Urinary bladder (tissue), 4 donors: Measurements from ENCODE around the gene HSPA4. TPM values are rescaled to one million over a fixed set of nuclear protein-coding genes. Genes with fewer than 3 reads are reported as not detected.

Source experiments
- DNase-seq: peaks from one replicate; pipeline ENCODE4 v3.0.0-alpha.2; 2015; ENCODE audit errors: extremely low spot score
- H3K27ac ChIP-seq: one replicate; pipeline ENCODE4 v1.5.1; 2013; ENCODE audit warnings: low read depth, mild to moderate bottlenecking, moderate library complexity
- H3K36me3 ChIP-seq: one replicate; pipeline ENCODE4 v1.6.1; 2013; ENCODE audit warnings: mild to moderate bottlenecking, moderate library complexity; ENCODE audit not compliant: insufficient read depth
- H3K4me1 ChIP-seq: one replicate; pipeline ENCODE4 v1.6.1; 2013; ENCODE audit warnings: mild to moderate bottlenecking, moderate library complexity; ENCODE audit not compliant: insufficient read depth
- H3K4me3 ChIP-seq: one replicate; pipeline ENCODE4 v1.5.1; 2013; ENCODE audit warnings: low read depth, low read length
- WGBS: extraction: QIAGEN DNeasy Blood & Tissue Kit; methylation state at CpG from one replicate; pipeline ENCODE4 v1.1.7; 2013; 5-methylcytosine and 5-hydroxymethylcytosine counted together
- polyA plus RNA-seq: library from polyadenylated mRNA; stranded (reverse); fragments of 200-250 nt; gene quantifications from one replicate; pipeline ENCODE4 v1.2.3, GENCODE V29; 2013
- total RNA-seq: library from RNA; depleted of rRNA; stranded (reverse); fragments of >200 nt; gene quantifications from one replicate; pipeline ENCODE4 v1.2.3, GENCODE V29; 2014
- donor health status: healthy with polysubstance abuse.
- donor health status: healthy.

The HSPA4 gene
- total and polyA plus RNA-seq, 2 donors = 32.4 to 79.2 TPM

GRCh38 chr5:133114933-133115310 is 63.1 kb downstream of the HSPA4 start:
- WGBS = 100% methylated on average over 1 of the region's 1 CpG
- Histone ChIP-seq H3K4me1 (no peaks in the 10 kb centered on the region), H3K4me3 (no peak overlapping the region), H3K36me3 (no peaks in the 10 kb centered on the region), H3K27ac (no peak overlapping the region)
- no peak for DNase-seq

DNA sequence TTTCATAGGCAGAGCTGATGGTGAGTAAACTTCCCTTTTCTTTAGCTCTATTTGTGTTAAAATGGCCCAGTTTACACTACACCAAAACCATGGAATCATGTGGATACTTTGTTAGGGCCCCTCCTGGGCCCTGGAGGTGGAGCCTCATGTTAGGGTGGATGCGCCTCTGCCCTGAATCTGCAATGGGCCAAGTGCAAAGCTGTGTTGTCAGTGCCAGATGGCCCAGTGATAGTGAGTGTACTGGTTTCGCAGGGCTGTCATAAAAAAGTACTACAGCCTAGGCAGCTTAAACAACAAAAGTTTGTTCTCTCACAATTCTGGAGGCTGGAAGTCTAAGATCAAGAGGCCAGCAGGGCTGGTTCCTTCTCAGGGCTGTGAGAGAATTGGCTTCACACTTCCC is 64.8 kb downstream of the HSPA4 start:
- H3K27ac ChIP-seq = no peak overlapping the region
- no peaks in the 10 kb centered on the region for H3K36me3 ChIP-seq
- no peak for DNase-seq
- no peaks in the 10 kb centered on the region for H3K4me1 ChIP-seq
- WGBS = 74% methylated on average over 2 of the region's 2 CpGs
- no peak overlapping the region for H3K4me3 ChIP-seq

DNA sequence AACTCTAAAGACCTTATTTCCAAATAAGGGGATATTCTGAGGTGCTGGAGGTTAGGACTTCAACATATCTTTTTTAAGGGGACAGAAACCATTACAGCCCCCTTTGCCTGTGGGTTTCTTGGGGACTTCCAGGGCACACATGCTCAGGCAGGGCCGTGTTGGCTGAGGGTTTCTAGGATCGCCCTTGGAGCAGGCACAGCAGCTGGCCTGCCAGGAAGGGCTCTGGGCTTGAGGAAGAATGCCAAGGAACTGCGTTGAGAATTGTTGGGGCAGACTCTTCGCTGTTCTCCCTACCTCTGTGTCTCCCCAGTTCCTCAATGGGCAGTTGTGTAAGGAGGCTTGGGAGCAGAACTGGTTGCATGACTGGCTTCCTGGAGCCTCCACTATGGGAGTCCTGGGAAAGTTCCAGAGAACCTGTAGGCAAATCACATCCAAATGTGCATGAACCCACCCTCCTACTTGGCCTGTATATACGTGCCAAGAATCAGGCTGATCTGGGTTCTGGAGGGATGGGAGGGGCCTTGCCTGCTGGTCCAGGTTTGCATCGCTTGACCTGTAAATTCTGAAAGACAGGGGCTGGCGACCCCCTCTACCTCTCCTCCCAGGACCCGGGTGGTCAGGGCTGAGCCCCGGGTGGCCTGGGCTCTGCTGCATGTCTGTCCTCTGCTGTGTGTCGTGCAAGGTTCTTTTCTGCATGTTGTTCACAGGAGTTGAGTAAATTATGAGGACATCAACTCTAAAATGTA is 65.5 kb downstream of the HSPA4 start:
- 73% methylated on average over 10 of the region's 10 CpGs for WGBS
- Histone ChIP-seq H3K27ac (peak overlapping the region; percentile 65), H3K36me3 (no peaks in the 10 kb centered on the region), H3K4me1 (no peaks in the 10 kb centered on the region), H3K4me3 (no peak overlapping the region)
- no peak for DNase-seq

DNA sequence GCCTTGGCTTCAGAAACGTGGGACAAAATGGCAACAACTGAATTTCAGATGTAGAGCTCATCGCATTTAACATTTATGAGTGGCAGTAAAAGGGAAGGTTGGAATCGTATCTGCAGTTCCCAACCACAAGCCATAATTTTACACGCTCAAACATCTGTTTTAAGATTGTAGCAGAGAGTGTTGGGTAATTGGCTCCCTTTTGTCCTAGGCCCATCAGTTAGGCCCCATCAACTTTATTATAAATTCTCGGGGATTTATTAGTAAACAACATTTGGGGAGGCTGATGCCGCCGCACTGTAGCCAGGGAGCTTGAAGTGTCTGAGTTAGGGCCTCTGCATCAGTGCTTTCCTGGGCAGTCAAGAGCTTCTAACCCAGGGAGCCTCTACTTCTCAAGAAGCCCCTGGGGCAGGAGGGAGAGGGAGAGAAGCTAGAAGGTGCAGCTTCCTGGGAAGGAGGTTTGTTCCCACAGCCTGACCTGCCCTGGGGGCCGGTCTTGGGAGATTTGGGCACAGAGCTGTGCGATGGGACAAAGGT is 66.2 kb downstream of the HSPA4 start:
- no peak overlapping the region for H3K27ac ChIP-seq
- no peaks in the 10 kb centered on the region for H3K4me1 ChIP-seq
- DNase-seq = no peak
- no peaks in the 10 kb centered on the region for H3K36me3 ChIP-seq
- 74% methylated on average over 9 of the region's 9 CpGs for WGBS
- H3K4me3 ChIP-seq = no peak overlapping the region

- H3K4me3 ChIP-seq = no peak overlapping the region
- H3K27ac ChIP-seq = no peak overlapping the region
- H3K36me3 ChIP-seq = no peaks in the 10 kb centered on the region
- no peak for DNase-seq
- 89% methylated on average over 4 of the region's 4 CpGs for WGBS
- no peaks in the 10 kb centered on the region for H3K4me1 ChIP-seq
Measured at GRCh38 chr5:133118741-133119140, 66.9 kb downstream of the HSPA4 start.

DNA sequence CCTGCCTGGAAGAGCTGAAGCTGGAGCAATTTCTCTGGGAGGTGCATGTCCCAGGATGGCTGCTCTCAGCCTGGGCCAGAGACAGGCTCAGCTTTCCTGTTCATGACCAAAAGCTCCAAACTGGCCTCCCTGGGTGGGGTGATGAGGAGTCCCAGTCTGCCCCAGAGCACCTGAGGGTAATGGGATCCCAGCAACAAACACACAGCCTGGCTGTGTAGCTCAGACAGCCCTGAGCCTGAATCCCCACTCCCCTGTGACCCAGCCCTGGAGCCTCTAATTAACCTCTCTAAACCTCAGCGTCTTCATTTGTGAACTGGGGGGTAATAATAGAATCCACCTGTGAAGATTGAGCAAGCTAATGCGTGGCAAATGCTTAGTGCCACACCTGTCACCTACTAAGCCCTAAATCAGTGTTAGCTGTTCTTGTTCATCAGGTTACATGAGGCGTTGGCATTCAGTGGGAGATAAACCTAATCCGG is 67.5 kb downstream of the HSPA4 start:
- Histone ChIP-seq H3K4me3 (no peak overlapping the region), H3K36me3 (no peaks in the 10 kb centered on the region), H3K27ac (no peak overlapping the region), H3K4me1 (no peaks in the 10 kb centered on the region)
- no peak for DNase-seq
- whole genome bisulfite sequencing = 74% methylated on average over 4 of the region's 4 CpGs

GRCh38 chr5:133120156-133120750 is 68.4 kb downstream of the HSPA4 start:
- no peak for DNase-seq
- no peak overlapping the region for H3K27ac ChIP-seq
- H3K4me3 ChIP-seq = no peak overlapping the region
- WGBS = 84% methylated on average over 7 of the region's 7 CpGs
- H3K4me1 ChIP-seq = no peaks in the 10 kb centered on the region
- no peaks in the 10 kb centered on the region for H3K36me3 ChIP-seq

- WGBS = 60% methylated on average over 2 of the region's 2 CpGs
- no peak overlapping the region for H3K27ac ChIP-seq
- no peak overlapping the region for H3K4me3 ChIP-seq
- DNase-seq = no peak
- H3K36me3 ChIP-seq = no peaks in the 10 kb centered on the region
- H3K4me1 ChIP-seq = no peaks in the 10 kb centered on the region
Measured at GRCh38 chr5:133121080-133121479, 69.3 kb downstream of the HSPA4 start.

- Histone ChIP-seq H3K36me3 (no peaks in the 10 kb centered on the region), H3K27ac (no peak overlapping the region), H3K4me1 (no peaks in the 10 kb centered on the region), H3K4me3 (no peak overlapping the region)
- no peak for DNase-seq
- WGBS = 84% methylated on average over 9 of the region's 9 CpGs
Measured at GRCh38 chr5:133121611-133122150, 69.9 kb downstream of the HSPA4 start.

GRCh38 chr5:133122711-133123110 is 70.9 kb downstream of the HSPA4 start:
- 89% methylated on average over 4 of the region's 4 CpGs for WGBS
- H3K4me1 ChIP-seq = no peaks in the 10 kb centered on the region
- no peak overlapping the region for H3K4me3 ChIP-seq

GRCh38 chr5:133123297-133123696 is 71.5 kb downstream of the HSPA4 start:
- H3K36me3 ChIP-seq = no peaks in the 10 kb centered on the region
- WGBS = 90% methylated on average over 2 of the region's 2 CpGs
- no peak for DNase-seq
- no peak overlapping the region for H3K27ac ChIP-seq
- no peaks in the 10 kb centered on the region for H3K4me1 ChIP-seq
- no peak overlapping the region for H3K4me3 ChIP-seq

More at GRCh38 chr5:133122711-133123110, 70.9 kb downstream of the HSPA4 start:
- no peak for DNase-seq
- H3K36me3 ChIP-seq = no peaks in the 10 kb centered on the region
- H3K27ac ChIP-seq = no peak overlapping the region

- DNase-seq = no peak
- 82% methylated on average over 4 of the region's 4 CpGs for WGBS
- no peaks in the 10 kb centered on the region for H3K4me1 ChIP-seq
- H3K4me3 ChIP-seq = no peak overlapping the region
- no peaks in the 10 kb centered on the region for H3K36me3 ChIP-seq
- H3K27ac ChIP-seq = no peak overlapping the region
Measured at GRCh38 chr5:133124891-133125290, 73.1 kb downstream of the HSPA4 start.

DNA sequence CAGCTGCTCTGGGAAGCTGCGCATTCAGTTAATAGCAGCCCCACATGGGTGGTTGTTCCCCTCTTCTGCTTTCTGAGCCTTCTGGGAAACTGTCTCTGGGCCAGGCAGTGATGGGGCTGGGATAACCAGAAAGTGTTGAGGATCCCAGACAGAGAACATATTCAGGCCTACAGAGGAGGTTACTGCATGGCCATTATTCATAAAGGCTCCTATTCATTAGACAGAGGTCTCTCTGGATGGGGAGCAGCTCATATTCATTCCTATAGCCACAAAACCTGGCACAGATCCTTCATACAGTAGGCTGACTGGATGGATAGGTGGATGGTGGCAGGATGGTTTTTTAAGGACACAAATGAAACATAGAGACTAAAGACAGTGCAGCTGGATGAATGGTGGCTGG is 76.3 kb downstream of the HSPA4 start:
- DNase-seq = no peak
- H3K4me3 ChIP-seq = no peak overlapping the region
- no peaks in the 10 kb centered on the region for H3K4me1 ChIP-seq
- H3K36me3 ChIP-seq = no peaks in the 10 kb centered on the region
- WGBS = 97% methylated on average over 1 of the region's 1 CpG
- no peak overlapping the region for H3K27ac ChIP-seq

GRCh38 chr5:133129289-133129688 is 77.5 kb downstream of the HSPA4 start:
- 69% methylated on average over 6 of the region's 6 CpGs for whole genome bisulfite sequencing
- no peak for DNase-seq
- Histone ChIP-seq H3K4me3 (no peak overlapping the region), H3K36me3 (no peaks in the 10 kb centered on the region), H3K27ac (no peak overlapping the region), H3K4me1 (no peaks in the 10 kb centered on the region)
